GM15510 (cell line): Measurements from ENCODE around the gene ANGPTL1.

ENCODE experiments used
- POLR2A ChIP-seq: IDR thresholded peaks from 3 replicates; pipeline ENCODE4 v1.6.1; 2011; ENCODE audit warnings: borderline replicate concordance; ENCODE audit not compliant: insufficient read length; ENCODE audit errors: extremely low read depth

The ANGPTL1 gene

DNA sequence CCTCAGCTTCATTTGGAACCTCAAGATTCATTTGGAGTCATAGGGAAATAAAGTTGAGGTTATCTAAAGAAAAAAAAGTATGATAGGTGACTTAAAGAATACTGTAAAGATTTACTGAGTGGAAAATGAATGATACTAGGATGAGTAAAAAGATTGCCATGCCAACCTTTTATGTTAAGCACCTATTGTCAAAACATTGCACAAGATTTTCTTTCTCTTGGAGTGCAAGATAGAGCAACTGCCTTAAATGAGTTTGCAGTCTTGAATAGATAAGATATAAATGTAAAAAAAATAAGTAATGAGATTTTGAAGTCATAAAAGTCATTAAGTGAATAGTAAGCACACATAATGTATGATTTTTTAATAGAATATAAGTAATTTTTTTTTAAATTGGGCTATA is 5.1 kb upstream of the ANGPTL1 start:
- TF ChIP-seq POLR2A, result no peak

DNA sequence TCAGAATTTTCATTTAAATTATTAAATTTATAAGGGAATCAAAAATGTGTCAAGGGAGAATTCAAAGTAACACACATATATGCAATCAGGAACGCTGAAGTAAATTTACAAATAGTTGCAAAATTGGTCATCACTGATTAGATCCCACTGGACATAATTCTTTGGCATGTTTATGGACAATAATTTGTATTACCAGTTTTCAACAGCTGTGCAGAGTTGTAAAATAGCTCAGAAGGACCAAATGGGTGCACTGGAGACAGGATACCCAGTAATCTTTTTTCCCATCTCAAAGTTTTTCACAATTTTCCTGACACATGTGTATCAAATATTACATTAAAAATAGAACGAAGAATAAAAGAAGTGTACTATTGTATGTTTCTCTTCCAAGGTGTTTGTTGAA is 4.1 kb upstream of the ANGPTL1 start:
- no peak for TF ChIP-seq POLR2A

DNA sequence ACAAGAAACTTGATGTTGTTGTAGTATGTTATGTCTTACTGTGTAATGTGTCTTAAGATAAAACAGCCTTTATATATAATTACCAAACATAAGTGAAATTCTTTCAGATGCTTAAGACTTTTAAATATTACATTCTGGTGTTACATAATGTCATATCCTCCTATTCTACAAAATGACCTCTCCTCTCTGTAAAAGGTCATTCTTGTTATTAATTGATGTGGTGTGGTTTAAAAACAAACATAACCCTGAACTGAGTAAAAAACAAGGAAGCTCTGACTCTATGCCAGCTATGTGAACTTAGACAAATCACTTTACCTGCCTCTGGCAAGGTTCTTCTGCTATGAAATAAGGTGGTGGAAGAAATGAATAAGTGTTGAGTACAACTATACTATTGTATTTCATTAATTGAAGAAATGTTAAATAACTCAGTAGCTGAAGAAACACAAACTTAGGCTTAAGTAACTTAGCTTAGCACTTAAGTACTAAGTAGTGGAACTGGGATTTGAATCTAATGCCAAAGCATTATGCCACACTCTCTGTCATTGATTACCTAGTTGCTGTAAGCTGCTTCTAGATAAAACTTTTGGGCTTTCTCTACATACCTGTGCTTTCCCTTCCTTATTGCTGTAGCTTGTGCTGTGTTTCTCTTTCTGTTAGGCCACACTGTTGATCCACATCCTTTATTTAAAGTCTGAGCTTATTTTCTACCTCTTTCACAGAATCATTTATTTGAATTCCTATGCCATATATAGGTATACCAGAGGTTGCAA is 859 bp upstream of the ANGPTL1 start:
- TF ChIP-seq POLR2A, result no peak

DNA sequence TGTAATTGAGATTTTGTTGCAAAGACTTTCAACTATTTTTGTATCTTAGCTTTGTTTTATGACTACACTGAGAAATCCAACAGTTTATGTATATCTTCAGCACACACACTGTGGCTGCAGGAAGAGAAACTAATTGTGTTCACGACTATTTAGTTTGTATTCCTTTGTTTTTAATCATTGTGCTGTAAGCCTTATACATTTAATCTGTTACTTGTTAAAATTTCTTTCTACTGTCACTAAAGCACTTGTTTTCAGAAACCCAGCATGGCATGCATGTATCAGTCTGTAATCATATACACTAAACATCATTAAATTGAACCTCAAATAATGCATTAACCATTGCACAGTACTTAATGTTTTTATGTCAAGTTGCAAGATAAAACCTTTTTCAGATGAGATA is 656 bp downstream of the ANGPTL1 start:
- no peak for TF ChIP-seq POLR2A

DNA sequence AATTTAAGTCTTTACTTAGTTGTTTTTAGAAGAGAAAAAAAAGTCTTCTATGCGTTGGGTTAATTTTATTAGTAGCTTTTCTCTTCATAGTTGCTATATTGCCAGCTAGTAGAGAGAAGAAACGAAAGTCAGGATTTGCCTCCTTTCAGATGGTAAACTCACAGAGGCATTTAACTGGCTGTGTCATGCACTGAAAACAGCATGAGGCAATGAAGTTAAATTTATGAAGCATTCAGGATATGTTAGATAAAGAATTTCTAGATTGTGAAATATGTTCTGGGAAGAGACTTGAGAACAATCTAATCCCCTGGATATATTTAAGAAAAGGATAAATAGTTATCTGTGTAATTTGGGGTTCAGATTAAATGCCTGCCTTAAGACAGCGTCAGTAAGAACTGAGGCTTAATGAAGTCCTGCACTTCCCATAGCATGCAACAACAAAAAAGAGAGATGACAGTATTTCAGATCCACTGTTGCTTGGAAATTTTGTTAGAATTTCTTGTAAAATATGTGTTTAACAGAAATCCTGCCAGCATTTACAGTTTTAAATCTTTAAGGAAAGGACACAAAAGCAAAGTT is 1.7 kb downstream of the ANGPTL1 start:
- no peak for TF ChIP-seq POLR2A

DNA sequence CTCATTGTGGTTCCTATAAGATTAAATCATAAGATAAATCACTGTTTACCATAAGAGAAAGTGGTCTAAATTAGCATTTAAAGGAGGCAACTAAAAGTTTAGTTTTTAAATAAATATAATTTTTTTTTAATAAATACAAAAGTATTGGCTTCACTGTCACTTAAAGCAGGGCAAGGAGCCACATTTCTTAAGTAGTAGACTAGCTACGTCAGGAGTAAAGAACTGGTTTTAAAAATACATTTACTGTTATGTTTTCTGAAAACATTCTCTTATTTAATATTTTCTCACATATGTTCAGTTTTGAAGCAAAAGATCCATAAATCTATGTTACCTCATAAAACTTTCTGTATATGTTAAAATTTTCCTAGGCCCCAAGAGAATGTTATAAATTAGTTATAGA is 2.2 kb downstream of the ANGPTL1 start:
- no peak for TF ChIP-seq POLR2A

DNA sequence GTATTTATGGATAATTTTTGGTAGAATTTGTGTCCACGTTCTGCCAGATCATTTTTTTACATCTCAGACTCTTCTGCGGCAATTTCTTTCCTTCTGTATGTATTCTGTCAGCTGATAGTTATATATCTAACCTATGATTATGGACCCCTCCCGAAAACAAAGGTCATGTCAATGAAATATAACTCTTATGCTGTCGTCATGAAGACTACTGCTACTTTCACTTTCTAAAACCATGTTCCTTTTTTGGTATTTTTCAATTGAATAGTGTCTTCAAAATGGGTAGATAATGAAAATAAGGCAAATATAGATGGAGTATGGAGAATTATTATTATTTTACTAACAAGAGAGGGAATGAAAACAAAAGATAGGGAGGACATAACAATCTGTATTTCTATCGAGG is 3.2 kb downstream of the ANGPTL1 start:
- no peak for TF ChIP-seq POLR2A

DNA sequence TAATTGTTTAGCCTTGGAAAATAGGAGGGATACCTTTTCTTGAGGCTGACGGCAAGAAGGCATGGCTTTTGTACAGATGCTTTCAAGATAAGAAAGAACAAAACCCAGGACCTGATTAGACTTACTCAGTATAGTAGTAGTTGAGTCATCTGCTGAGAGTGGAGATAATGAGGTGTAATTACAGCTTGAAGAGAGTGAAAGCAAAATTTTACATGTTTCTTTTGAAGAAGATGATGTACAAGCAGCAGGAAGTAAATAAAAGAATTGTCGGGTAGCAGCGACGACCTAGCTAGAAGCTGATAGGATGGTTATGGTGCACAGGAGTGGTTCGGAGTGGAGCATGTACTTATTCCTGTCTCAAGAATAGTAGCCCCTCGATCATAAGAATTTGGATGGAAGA is 6.6 kb downstream of the ANGPTL1 start:
- TF ChIP-seq POLR2A, result no peak

DNA sequence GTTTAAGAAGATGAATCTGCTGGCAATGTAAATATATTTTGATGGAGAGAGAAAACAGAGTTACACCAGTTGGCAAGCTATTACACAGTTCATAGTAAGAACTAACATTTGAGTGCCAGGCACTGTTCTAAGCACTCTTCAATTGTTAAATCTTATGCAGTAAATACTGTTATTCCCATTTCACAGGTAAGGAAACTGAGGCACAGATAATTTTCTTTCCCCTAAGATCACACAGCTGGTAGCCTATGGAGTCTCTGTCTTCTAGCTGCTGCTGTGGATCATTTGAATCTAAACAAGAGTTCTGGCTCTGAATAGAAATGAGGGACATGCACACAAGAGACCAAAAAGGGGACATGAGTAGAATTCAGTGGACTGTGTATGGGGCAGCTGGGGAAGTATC is 8.0 kb downstream of the ANGPTL1 start:
- no peak for TF ChIP-seq POLR2A

DNA sequence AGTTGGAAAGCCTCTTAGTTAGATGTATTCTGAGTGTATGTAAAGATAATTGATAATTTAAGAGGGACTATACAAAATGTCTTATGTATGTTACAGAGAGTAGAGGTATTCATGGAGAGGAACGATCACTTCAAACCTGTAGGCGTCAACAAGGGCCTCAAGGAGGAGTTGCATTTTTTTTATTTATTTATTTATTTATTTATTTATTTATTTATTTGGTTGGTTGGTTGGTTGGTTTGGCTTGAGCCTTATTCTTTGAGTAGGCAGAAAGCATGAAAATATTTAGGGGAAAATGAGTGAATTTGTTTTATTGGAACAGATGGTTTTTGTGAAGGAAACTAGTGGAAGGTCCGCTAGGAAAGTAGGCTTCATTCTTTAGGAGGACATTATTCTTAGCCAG is 8.5 kb downstream of the ANGPTL1 start:
- TF ChIP-seq POLR2A, result no peak

DNA sequence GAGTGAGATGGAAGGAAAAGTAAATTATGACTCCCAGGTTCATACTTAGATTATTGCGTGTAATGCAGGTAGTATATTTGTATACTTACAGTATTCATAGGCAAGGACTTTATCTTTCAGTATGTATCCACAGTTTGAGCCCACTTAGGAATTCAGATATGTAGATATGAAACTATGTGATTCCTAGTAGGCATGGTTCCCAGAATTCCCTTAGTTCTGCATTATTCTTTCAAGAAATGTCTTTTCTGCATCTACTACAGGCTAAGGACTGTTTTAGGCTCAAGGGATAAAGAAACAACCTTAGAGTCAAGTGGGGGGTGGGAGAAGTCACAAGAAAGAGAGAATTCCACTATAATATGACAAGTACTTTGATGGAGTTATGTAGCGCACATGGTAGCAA is 13.8 kb downstream of the ANGPTL1 start:
- no peak for TF ChIP-seq POLR2A

DNA sequence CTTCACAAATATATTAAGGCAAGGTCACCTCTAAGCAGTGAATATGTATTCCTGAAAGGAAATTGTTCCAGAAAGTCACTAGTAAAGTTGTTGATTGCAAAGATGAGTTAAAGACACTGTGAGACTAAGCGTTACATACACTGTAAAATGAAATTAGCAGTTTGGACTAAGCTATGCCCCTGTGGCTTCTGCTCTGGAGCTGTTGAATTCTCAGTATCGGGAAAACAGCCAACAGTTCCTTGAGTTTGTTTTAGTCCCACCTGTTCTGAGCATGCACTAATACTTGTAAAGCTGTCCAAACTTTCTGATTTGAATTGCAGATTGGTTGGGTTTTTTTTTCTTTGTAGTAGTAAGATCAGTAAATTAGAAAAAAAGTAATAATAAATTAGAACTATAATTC is 21.0 kb downstream of the ANGPTL1 start:
- no peak for TF ChIP-seq POLR2A

DNA sequence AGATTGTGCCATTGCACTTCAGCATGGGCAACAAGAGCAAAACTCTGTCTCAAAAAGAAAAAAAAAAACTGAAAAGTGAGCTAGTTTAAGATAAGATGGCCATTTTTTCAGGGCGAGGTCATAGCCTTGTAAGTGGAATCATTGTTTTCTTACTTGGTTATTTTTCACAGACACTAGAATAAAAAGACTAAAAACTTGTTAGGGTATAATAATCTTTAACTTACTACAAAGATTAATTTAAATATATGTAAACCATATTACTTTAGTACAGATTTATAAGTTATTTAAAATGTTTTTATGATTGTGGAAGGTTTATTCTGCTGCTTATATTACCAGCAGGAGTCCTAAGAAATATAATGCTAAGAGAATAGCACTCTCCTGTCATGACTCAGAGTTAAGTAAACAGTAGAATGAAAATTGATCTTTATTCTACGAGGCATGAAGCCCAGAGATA is 23.5 kb downstream of the ANGPTL1 start:
- no peak for TF ChIP-seq POLR2A

DNA sequence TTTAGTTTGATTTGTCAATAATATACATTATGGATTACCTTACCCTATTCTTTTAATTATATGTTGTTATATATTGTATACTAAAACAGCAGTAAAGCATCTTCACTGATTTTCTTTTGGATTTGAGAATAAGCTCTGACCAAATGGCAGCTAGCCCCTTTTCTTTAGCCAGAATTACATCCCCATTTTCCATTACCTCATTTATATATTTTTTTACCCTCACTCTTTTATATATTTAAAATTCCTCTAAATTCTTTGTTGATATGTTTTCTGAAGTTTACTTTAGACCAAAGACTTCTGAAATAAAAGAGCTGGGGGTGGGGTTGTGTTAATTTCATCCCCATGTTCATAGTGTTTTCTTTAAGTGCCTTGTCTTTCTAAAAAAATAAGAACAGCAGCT is 24.6 kb downstream of the ANGPTL1 start:
- TF ChIP-seq POLR2A, result no peak

DNA sequence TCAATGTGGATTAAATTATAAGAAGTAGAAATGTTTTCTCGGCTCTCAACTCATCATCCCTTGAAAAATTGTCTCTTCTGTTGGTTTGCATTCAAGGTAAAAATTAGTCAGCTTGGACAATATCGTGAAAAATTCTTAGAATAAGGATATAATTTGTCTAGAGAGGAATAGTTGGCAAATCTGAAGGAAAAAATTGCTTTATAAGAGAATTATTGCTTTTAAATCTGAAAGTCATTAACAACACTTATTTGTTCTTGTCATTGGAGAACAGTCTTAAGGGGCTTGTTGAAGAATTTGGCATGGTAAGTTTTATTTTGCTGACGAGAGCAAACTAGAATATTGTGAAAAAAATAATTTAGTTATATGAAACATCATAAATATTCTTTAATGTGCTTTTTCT is 26.4 kb downstream of the ANGPTL1 start:
- no peak for TF ChIP-seq POLR2A

DNA sequence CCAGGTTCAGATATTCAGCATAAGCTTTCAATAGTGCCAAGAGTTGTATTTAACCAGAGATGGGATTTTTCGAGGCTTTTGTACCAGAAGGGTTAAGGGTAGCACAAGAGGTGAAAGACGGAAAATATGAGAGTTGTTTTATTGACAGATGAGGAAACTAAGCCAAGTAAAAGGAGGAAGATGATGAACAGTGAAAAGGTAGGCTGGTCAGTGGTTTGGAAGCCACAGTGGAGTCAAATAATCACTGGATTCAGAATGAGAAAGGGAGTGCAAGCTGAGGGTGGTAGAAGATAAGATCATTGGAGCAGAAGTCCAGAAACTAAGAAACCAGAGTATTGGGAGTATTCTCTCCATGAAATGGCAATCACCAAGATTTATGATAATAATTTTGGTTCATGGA is 45.7 kb downstream of the ANGPTL1 start:
- no peak for TF ChIP-seq POLR2A
